AG09309 (cell line): ENCODE results near the gene MAMDC2.

Experiments used
- DNase-seq: peaks from one replicate; pipeline ENCODE4 v3.0.0-alpha.2; 2010; ENCODE audit warnings: low read depth
- H3K4me3 ChIP-seq: 2 replicates; pipeline ENCODE4 v1.5.1; 2011; ENCODE audit warnings: mild to moderate bottlenecking, low read depth, low read length, moderate library complexity; ENCODE audit not compliant: control insufficient read depth
- CTCF ChIP-seq: IDR thresholded peaks from 2 replicates; pipeline ENCODE4 v1.5.1; 2011; ENCODE audit warnings: mild to moderate bottlenecking, low read depth, low read length, inconsistent platforms; ENCODE audit not compliant: insufficient read depth, control insufficient read depth; ENCODE audit errors: missing control alignments

MAMDC2 gene

GRCh38 chr9:70003901-70004714 is 39.5 kb upstream of the MAMDC2 start:
- no peak overlapping the region for H3K4me3 ChIP-seq
- no peak for DNase-seq
- no peak for TF ChIP-seq CTCF

- TF ChIP-seq CTCF, result no peak
Observed at GRCh38 chr9:70006306-70006705, 37.3 kb upstream of the MAMDC2 start.

GRCh38 chr9:70007831-70008230 is 35.8 kb upstream of the MAMDC2 start:
- TF ChIP-seq CTCF, result no peak
- H3K4me3 ChIP-seq, result no peak overlapping the region
- DNase-seq, result no peak

More at GRCh38 chr9:70006306-70006705, 37.3 kb upstream of the MAMDC2 start:
- no peak overlapping the region for H3K4me3 ChIP-seq
- DNase-seq, result no peak

- H3K4me3 ChIP-seq, result no peak overlapping the region
- no peak for TF ChIP-seq CTCF
- DNase-seq, result no peak
Observed at GRCh38 chr9:70010015-70010414, 33.6 kb upstream of the MAMDC2 start.

GRCh38 chr9:70011366-70011765 is 32.3 kb upstream of the MAMDC2 start:
- no peak for TF ChIP-seq CTCF
- no peak for DNase-seq
- H3K4me3 ChIP-seq, result no peak overlapping the region

GRCh38 chr9:70012569-70012968 is 31.1 kb upstream of the MAMDC2 start:
- no peak overlapping the region for H3K4me3 ChIP-seq
- no peak for DNase-seq
- TF ChIP-seq CTCF, result no peak
